Measurements from ENCODE around the gene RPL4.

The RPL4 gene

GRCh38 chr15:66459818-66460615 is 44.6 kb downstream of the RPL4 start:
- no peak for DNase-seq (ENCODE audit: low read depth, low spot score)
- Histone ChIP-seq H3K9me3 (ENCODE audit: low read depth, low read length) (no peaks in the 10 kb centered on the region), H3K4me3 (no peak overlapping the region), H3K9ac (ENCODE audit: insufficient read length) (no peak overlapping the region), H3K27ac (no peak overlapping the region), H3K36me3 (ENCODE audit: insufficient read depth, low read length) (no peaks in the 10 kb centered on the region)
- TF ChIP-seq FOXP2 (optimal IDR thresholded peaks at IDR 0.05; ENCODE audit: control extremely low read depth, extremely low read length, insufficient read depth) (no peak), EZH2 (IDR thresholded peaks at IDR 0.05) (no peak), POLR2AphosphoS5 (IDR thresholded peaks at IDR 0.05; ENCODE audit: borderline replicate concordance, low read depth, low read length) (no peak)

DNA sequence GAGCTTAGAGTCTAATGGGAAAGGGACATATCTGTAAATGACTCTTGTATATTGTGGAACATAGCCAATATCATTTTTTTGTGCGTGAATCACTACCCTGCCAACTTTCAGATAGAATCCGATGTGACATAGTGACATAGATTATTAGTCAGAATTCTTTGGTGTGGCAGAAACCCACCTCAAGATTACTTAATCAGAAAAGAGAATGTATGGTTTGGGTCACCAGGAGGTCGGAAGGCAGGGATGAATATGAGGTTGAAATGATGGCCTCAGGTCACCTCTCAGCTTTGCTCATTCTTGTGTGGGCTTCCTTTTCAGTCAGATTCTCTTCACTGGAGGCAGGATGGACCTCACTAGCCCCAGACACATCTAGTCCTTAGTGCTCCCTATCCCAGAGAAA is 48.4 kb downstream of the RPL4 start:
- H3K9me3 ChIP-seq (ENCODE audit: low read depth, low read length) = no peaks in the 10 kb centered on the region
- H3K9ac ChIP-seq (ENCODE audit: insufficient read length) = no peak overlapping the region
- no peaks in the 10 kb centered on the region for H3K36me3 ChIP-seq (ENCODE audit: insufficient read depth, low read length)
- H3K27ac ChIP-seq = no peak overlapping the region
- TF ChIP-seq FOXP2 (optimal IDR thresholded peaks at IDR 0.05; ENCODE audit: control extremely low read depth, extremely low read length, insufficient read depth) (no peak), POLR2AphosphoS5 (IDR thresholded peaks at IDR 0.05; ENCODE audit: borderline replicate concordance, low read depth, low read length) (no peak), EZH2 (IDR thresholded peaks at IDR 0.05) (no peak)
- no peak for DNase-seq (ENCODE audit: low read depth, low spot score)
- no peak overlapping the region for H3K4me3 ChIP-seq

DNA sequence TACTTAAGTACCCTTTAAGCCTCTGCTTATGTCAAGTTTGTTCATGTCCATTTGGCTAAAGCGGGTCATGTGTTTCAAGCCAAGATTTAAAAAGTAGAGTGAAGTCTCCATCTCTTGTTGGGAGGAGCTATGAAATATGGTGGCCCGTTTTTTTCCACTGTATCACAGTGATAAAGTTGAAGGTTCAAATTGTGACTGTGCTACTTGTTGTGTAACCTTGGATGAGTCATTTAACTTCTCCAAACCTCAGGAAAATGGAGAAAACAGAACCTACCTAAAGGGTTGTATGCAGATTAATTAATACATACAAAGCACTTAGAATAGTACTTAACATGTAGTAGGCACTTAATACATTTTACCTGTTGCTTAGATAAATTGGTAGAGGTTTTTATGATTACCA is 50.5 kb downstream of the RPL4 start:
- no peak overlapping the region for H3K27ac ChIP-seq
- H3K9me3 ChIP-seq (ENCODE audit: low read depth, low read length) = no peaks in the 10 kb centered on the region
- DNase-seq (ENCODE audit: low read depth, low spot score) = no peak
- H3K36me3 ChIP-seq (ENCODE audit: insufficient read depth, low read length) = no peaks in the 10 kb centered on the region
- no peak overlapping the region for H3K4me3 ChIP-seq
- TF ChIP-seq EZH2 (IDR thresholded peaks at IDR 0.05) = no peak
- H3K9ac ChIP-seq (ENCODE audit: insufficient read length) = no peak overlapping the region

- Histone ChIP-seq H3K36me3 (ENCODE audit: insufficient read depth, low read length) (peaks cover 3% of the 10 kb centered on the region; the same call in 1 of the 2 replicates), H3K9me3 (ENCODE audit: low read depth, low read length) (no peaks in the 10 kb centered on the region), H3K4me3 (no peak overlapping the region), H3K9ac (ENCODE audit: insufficient read length) (no peak overlapping the region), H3K27ac (no peak overlapping the region)
- no peak for TF ChIP-seq POLR2AphosphoS5 (IDR thresholded peaks at IDR 0.05; ENCODE audit: borderline replicate concordance, low read depth, low read length)
- no peak for TF ChIP-seq FOXP2 (optimal IDR thresholded peaks at IDR 0.05; ENCODE audit: control extremely low read depth, extremely low read length, insufficient read depth)
- no peak for TF ChIP-seq EZH2 (IDR thresholded peaks at IDR 0.05)
- DNase-seq (ENCODE audit: low read depth, low spot score) = no peak
These were observed 51.6 kb downstream of the RPL4 start for GRCh38 chr15:66452971-66453580.

DNA sequence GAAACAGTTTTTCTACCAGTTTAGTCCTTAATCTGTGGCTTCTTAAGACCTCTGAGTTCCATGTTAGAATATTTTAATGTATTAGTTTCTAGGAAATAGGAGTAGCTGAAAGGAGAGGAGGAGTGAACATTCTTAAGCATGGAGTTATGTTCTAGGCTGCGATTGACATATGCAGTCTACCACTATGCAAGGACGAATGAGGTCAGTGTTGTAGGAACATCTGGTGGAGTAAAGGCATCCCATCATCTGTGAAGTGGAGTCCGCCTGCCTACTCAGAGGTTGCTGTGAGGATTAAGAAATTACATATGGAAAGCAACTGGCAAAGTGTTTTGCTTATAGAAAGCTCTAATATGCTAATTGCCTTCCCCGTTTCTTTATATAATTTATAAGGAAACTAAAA is 52.2 kb downstream of the RPL4 start:
- peaks cover 3% of the 10 kb centered on the region; the same call in 1 of the 2 replicates for H3K36me3 ChIP-seq (ENCODE audit: insufficient read depth, low read length)

More for the DNA sequence above, 52.2 kb downstream of the RPL4 start:
- DNase-seq (ENCODE audit: low read depth, low spot score) = no peak
- TF ChIP-seq POLR2AphosphoS5 (IDR thresholded peaks at IDR 0.05; ENCODE audit: borderline replicate concordance, low read depth, low read length) (no peak), EZH2 (IDR thresholded peaks at IDR 0.05) (no peak), FOXP2 (optimal IDR thresholded peaks at IDR 0.05; ENCODE audit: control extremely low read depth, extremely low read length, insufficient read depth) (no peak)
- no peak overlapping the region for H3K9ac ChIP-seq (ENCODE audit: insufficient read length)
- no peaks in the 10 kb centered on the region for H3K9me3 ChIP-seq (ENCODE audit: low read depth, low read length)
- no peak overlapping the region for H3K27ac ChIP-seq
- H3K4me3 ChIP-seq = no peak overlapping the region
